HCT116 (cell line): ENCODE measurements around the gene TMEM106C. TPM values are rescaled to one million over a fixed set of nuclear protein-coding genes. Genes with fewer than 3 reads are reported as not detected.

ENCODE experiments used
- ATAC-seq: fragments of 200-7000 bp; cut with Tn5 transposase; 2 replicates; pipeline ENCODE4 v1.9.1; 2020; ENCODE audit warnings: mild to moderate bottlenecking, moderate library complexity
- BruUV-seq: library from RNA; stranded (reverse); fragments of 400-500 nt; replicated peaks from 2 replicates; lab custom pipeline; 2021; lab: Mats Ljungman, UMichigan
- CTCF ChIA-PET: fragments of 300-600 bp; sonication (Branson Sonifier 250); formaldehyde crosslinking; loops from one replicate; lab custom pipeline; 2021; ENCODE audit warnings: antibody characterized with exemption; lab: Charles Lee
- POLR2A ChIA-PET: fragments of 300-600, 350-600 bp; sonication (Branson Sonifier 250); formaldehyde crosslinking; loops from one replicate; lab custom pipeline; 2021; ENCODE audit warnings: antibody characterized with exemption; lab: Charles Lee
- RAD21 ChIA-PET, 2 experiments: fragments of 300-600 bp; sonication (Branson Sonifier 250); formaldehyde crosslinking; loops; one replicate each; lab custom pipeline; 2023; ENCODE audit warnings: low total read pairs in 2 of 2; ENCODE audit not compliant: uncharacterized antibody in 2 of 2, unreplicated experiment in 2 of 2, low non-redundant PET in 1 of 2; lab: Charles Lee
- DNase-seq: peaks from one replicate; pipeline ENCODE4 v3.0.0-alpha.2; 2010; ENCODE audit warnings: low read depth, low spot score
- H2AFZ ChIP-seq: fragments of 200-600 bp; shearing (Covaris generic), sonication (generic); 2 replicates; pipeline ENCODE4 v1.6.1; 2017; ENCODE audit warnings: low read depth, mixed run types, mixed read lengths, antibody characterized with exemption, low read length; ENCODE audit not compliant: poor library complexity, severe bottlenecking
- H3K27ac ChIP-seq: 2 replicates; pipeline ENCODE4 v1.5.1; 2012; ENCODE audit warnings: low read depth, low read length
- H3K27me3 ChIP-seq: fragments of 200-600 bp; sonication (generic); 2 replicates; pipeline ENCODE4 v1.6.1; 2016; ENCODE audit warnings: mixed run types, low read length, mixed read lengths; ENCODE audit not compliant: insufficient read depth
- H3K36me3 ChIP-seq, 2 experiments: fragments of 200-500 bp in 1 of 2; fragments of 200-600 bp in 1 of 2; sonication (Bioruptor generic) in 1 of 2; sonication (generic) in 1 of 2; 2 replicates each; pipeline versions ENCODE4 v1.5.1 to v1.6.1; 2014 to 2016; ENCODE audit warnings: low read length in 2 of 2, inconsistent platforms in 1 of 2, mixed read lengths in 1 of 2, mixed run types in 1 of 2; ENCODE audit not compliant: insufficient read depth in 2 of 2, control insufficient read depth in 1 of 2
- H3K4me1 ChIP-seq, 2 experiments: fragments of 200-600 bp in 1 of 2; sonication (generic) in 1 of 2; 2 replicates each; pipeline versions ENCODE4 v1.5.1 to v1.6.1; 2012 to 2017; ENCODE audit warnings: low read length in 2 of 2, inconsistent platforms in 1 of 2, mild to moderate bottlenecking in 1 of 2, mixed read lengths in 1 of 2, mixed run types in 1 of 2, moderate library complexity in 1 of 2; ENCODE audit not compliant: insufficient read depth in 2 of 2, control insufficient read depth in 1 of 2
- H3K4me2 ChIP-seq: fragments of 200-600 bp; sonication (generic); 2 replicates; pipeline ENCODE4 v1.6.1; 2017; ENCODE audit warnings: mixed run types, low read length, mixed read lengths
- H3K4me3 ChIP-seq, 2 experiments: fragments of 200-600 bp in 1 of 2; sonication (generic) in 1 of 2; replicated peaks in 1 of 2; 2 replicates each; pipeline ENCODE4 v1.5.1; 2011 to 2016; ENCODE audit warnings: low read length in 2 of 2, control low read depth in 1 of 2, low read depth in 1 of 2, mild to moderate bottlenecking in 1 of 2, mixed read lengths in 1 of 2, mixed run types in 1 of 2
- H3K79me2 ChIP-seq: fragments of 200-600 bp; sonication (generic); 2 replicates; pipeline ENCODE4 v1.6.1; 2017; ENCODE audit warnings: mild to moderate bottlenecking, mixed run types, low read length, moderate library complexity, mixed read lengths; ENCODE audit not compliant: insufficient read depth
- H3K9ac ChIP-seq: fragments of 200-600 bp; sonication (generic); 2 replicates; pipeline ENCODE4 v1.6.1; 2016; ENCODE audit warnings: low read length, mixed read lengths
- H3K9me2 ChIP-seq: fragments of 200-600 bp; sonication (generic), shearing (Covaris generic); 2 replicates; pipeline ENCODE4 v1.6.1; 2017; ENCODE audit warnings: mixed run types, mild to moderate bottlenecking, moderate library complexity; ENCODE audit not compliant: insufficient read depth
- H3K9me3 ChIP-seq, 2 experiments: fragments of 200-500 bp in 1 of 2; fragments of 200-600 bp in 1 of 2; sonication (Bioruptor generic) in 1 of 2; sonication (generic) in 1 of 2; 2 replicates each; pipeline ENCODE4 v1.6.1; 2014 to 2017; ENCODE audit warnings: low read length in 2 of 2, mixed read lengths in 2 of 2, inconsistent platforms in 1 of 2, low read depth in 1 of 2, mild to moderate bottlenecking in 1 of 2, mixed run types in 1 of 2, moderate library complexity in 1 of 2; ENCODE audit not compliant: control insufficient read depth in 1 of 2, insufficient read depth in 1 of 2
- H4K20me1 ChIP-seq: fragments of 200-600 bp; sonication (generic), shearing (Covaris generic); 2 replicates; pipeline ENCODE4 v1.6.1; 2017; ENCODE audit warnings: mixed run types, mild to moderate bottlenecking, moderate library complexity; ENCODE audit not compliant: insufficient read depth
- CEBPB ChIP-seq: IDR thresholded peaks from 2 replicates; pipeline ENCODE4 v1.6.1; 2012; ENCODE audit warnings: low read depth
- CTCF ChIP-seq, 3 experiments: fragments of 200-600 bp in 1 of 3; sonication (generic) in 1 of 3; IDR thresholded peaks in 2 of 3; conservative IDR thresholded peaks in 1 of 3; 2 replicates each; pipeline ENCODE4 v1.5.1; 2012 to 2017; ENCODE audit warnings: low read depth in 2 of 3, low read length in 2 of 3, antibody characterized with exemption in 1 of 3, borderline replicate concordance in 1 of 3, control low read depth in 1 of 3, mild to moderate bottlenecking in 1 of 3, mixed read lengths in 1 of 3, mixed run types in 1 of 3, moderate library complexity in 1 of 3; ENCODE audit not compliant: insufficient read depth in 1 of 3
- EGR1 ChIP-seq: IDR thresholded peaks from 2 replicates; pipeline ENCODE4 v1.6.1; 2012; ENCODE audit warnings: low read depth
- EZH2 ChIP-seq: fragments of 200-600 bp; sonication (generic); IDR thresholded peaks from 2 replicates; pipeline ENCODE4 v1.6.1; 2017; ENCODE audit warnings: antibody characterized with exemption, mixed run types
- MAX ChIP-seq: IDR thresholded peaks from 2 replicates; pipeline ENCODE4 v1.6.1; 2012
- RAD21 ChIP-seq: IDR thresholded peaks from 2 replicates; pipeline ENCODE4 v1.6.1; 2012; ENCODE audit warnings: low read depth, mild to moderate bottlenecking
- SIN3A ChIP-seq: IDR thresholded peaks from 2 replicates; pipeline ENCODE4 v1.6.1; 2012; ENCODE audit warnings: low read depth
- intact Hi-C: fragments of 100-400 bp; cut with micrococcal nuclease; formaldehyde crosslinking; loops from 2 replicates; pipeline ENCODE4 v1.10.0; 2022
- total RNA-seq: library from RNA; stranded (reverse); gene quantifications from one replicate; pipeline ENCODE4 v1.2.1, GENCODE V29; 2021; ENCODE audit not compliant: unreplicated experiment

TMEM106C gene
- total RNA-seq, 1 experiment from 2014 or later, result 94.7 TPM

GRCh38 chr12:48000878-48001504 lies 37.6 kb downstream of the TMEM106C start:
- CTCF ChIA-PET, result no interaction called here
- intact Hi-C loops, result no loop called here

More at GRCh38 chr12:48000878-48001504, 37.6 kb downstream of the TMEM106C start:
- peaks cover 9 to 21% of the 10 kb centered on the region in 2 experiments for H3K4me1 ChIP-seq
- H3K79me2 ChIP-seq, result no peaks in the 10 kb centered on the region
- no peaks in the 10 kb centered on the region for H4K20me1 ChIP-seq
- peaks cover 14% of the 10 kb centered on the region; the same call in 1 of the 2 replicates for H3K27me3 ChIP-seq
- H2AFZ ChIP-seq, result peak overlapping the region; percentile 95
- POLR2A ChIA-PET, result no interaction called here
- ATAC-seq (peak; percentile 69), DNase-seq (peak; percentile 1)
- peak overlapping the region; percentile 64 to 70 for H3K4me3 ChIP-seq
- BruUV-seq, result no TSS peak
- H3K9me2 ChIP-seq, result no peaks in the 10 kb centered on the region
- TF ChIP-seq EGR1, result no peak
- TF ChIP-seq SIN3A, result no peak
- TF ChIP-seq MAX, result peak; percentile 43; the same call in 1 of the 2 replicates
- TF ChIP-seq EZH2, result no peak
- TF ChIP-seq CEBPB, result no peak
- no peak for TF ChIP-seq CTCF (IDR thresholded peaks at IDR 0.05 in 2 of 3, conservative IDR thresholded peaks at IDR 0.05 in 1 of 3; ENCODE audit: borderline replicate concordance in 1 of 3, insufficient read depth in 1 of 3, low read depth in 2 of 3, low read length in 2 of 3)
- no peak for TF ChIP-seq RAD21
- H3K36me3 ChIP-seq, result no peaks in the 10 kb centered on the region
- H3K27ac ChIP-seq, result no peak overlapping the region
- H3K9me3 ChIP-seq, result no peaks in the 10 kb centered on the region
- peak overlapping the region; percentile 51 for H3K9ac ChIP-seq
- RAD21 ChIA-PET, result no interaction called here
- H3K4me2 ChIP-seq, result peak overlapping the region; percentile 96
